SK-N-MC (cell line): ENCODE data around the gene TUBA4A.

Source experiments
- DNase-seq: peaks from one replicate; pipeline ENCODE4 v3.0.0-alpha.2; 2011; ENCODE audit warnings: low read depth, low spot score
- H3K27ac ChIP-seq: fragments of 200-600 bp; sonication (generic); 2 replicates; pipeline ENCODE4 v1.5.1; 2016; ENCODE audit warnings: mixed run types
- H3K36me3 ChIP-seq: fragments of 200-600 bp; sonication (generic); 2 replicates; pipeline ENCODE4 v1.6.1; 2017; ENCODE audit warnings: antibody characterized with exemption, low read length, mixed read lengths; ENCODE audit not compliant: insufficient read depth
- H3K4me3 ChIP-seq: fragments of 200-600 bp; sonication (generic); 2 replicates; pipeline ENCODE4 v1.5.1; 2016
- H3K9ac ChIP-seq: fragments of 200-600 bp; sonication (generic); 2 replicates; pipeline ENCODE4 v1.8.0; 2017; ENCODE audit warnings: mixed run types, mixed read lengths; ENCODE audit not compliant: insufficient read length
- H3K9me3 ChIP-seq: fragments of 200-600 bp; sonication (generic); 2 replicates; pipeline ENCODE4 v1.6.1; 2017; ENCODE audit warnings: low read depth, mild to moderate bottlenecking, antibody characterized with exemption, low read length, moderate library complexity, mixed read lengths
- EZH2 ChIP-seq: fragments of 200-600 bp; sonication (generic); IDR thresholded peaks from one replicate; pipeline ENCODE4 v1.6.1; 2017; ENCODE audit warnings: antibody characterized with exemption
- FOXP2 ChIP-seq: optimal IDR thresholded peaks from 2 replicates; pipeline ENCODE3; 2011; ENCODE audit warnings: mild to moderate bottlenecking, moderate library complexity; ENCODE audit not compliant: insufficient read depth; ENCODE audit errors: extremely low read length, control extremely low read depth
- POLR2AphosphoS5 ChIP-seq: IDR thresholded peaks from 2 replicates; pipeline ENCODE4 v1.6.1; 2012; ENCODE audit warnings: mild to moderate bottlenecking, low read depth, low read length, borderline replicate concordance

TUBA4A gene

DNA sequence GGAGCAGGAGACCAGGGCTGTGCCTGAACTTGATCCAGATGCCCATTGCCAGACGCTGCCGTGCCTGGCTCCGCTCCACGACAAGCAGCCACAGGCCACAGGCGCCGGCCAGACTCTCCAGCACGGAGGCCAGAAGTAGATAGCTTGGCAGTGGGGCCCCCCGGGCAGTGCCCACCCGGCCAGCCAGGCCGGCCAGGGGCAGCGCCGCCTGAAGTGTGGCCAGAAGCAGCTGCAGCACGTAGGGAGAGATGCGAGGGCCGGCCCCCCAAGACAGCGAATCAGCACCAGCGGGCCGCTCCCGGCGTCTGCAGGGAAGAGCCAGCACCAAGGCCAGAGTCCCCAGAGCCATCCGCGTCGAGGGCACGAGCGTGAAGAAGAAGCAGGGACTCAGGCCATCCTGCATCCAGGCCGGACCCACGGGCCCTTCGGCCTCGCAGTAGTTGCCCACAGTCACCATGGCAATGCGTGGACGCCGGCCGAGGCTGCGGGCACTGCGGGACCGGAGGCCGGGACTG lies 35.4 kb downstream of the TUBA4A start:
- H3K36me3 ChIP-seq = peaks cover 43% of the 10 kb centered on the region
- H3K9me3 ChIP-seq = no peaks in the 10 kb centered on the region
- H3K4me3 ChIP-seq = peak overlapping the region; percentile 90
- DNase-seq = no peak
- H3K9ac ChIP-seq = peak overlapping the region; percentile 83
- TF ChIP-seq EZH2 (no peak), POLR2AphosphoS5 (no peak), FOXP2 (no peak)
- H3K27ac ChIP-seq = peak overlapping the region; percentile 69

DNA sequence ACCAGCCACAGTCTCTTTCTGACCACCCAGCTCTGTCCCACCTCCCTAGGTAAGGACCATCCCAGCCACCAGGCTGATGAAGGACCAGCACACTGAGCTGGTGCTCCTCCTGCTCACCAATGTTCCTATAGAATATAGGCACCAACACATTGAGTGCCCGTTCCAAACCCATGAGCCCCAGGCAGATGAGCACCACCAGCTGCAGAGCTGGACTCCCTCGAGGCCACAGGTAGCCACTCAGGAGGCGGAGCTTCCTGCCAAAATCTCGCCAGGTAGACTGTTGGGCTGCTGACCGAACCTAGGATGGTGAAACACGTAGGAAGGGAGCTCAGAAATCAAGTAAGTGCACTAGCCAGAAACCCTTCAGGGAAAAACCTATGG lies 37.2 kb downstream of the TUBA4A start:
- H3K9ac ChIP-seq = no peak overlapping the region
- peak overlapping the region; percentile 42; the same call in 1 of the 2 replicates for H3K27ac ChIP-seq
- H3K4me3 ChIP-seq = no peak overlapping the region
- H3K36me3 ChIP-seq = peaks cover 51% of the 10 kb centered on the region
- no peak for DNase-seq
- no peaks in the 10 kb centered on the region for H3K9me3 ChIP-seq
- no peak for TF ChIP-seq POLR2AphosphoS5

DNA sequence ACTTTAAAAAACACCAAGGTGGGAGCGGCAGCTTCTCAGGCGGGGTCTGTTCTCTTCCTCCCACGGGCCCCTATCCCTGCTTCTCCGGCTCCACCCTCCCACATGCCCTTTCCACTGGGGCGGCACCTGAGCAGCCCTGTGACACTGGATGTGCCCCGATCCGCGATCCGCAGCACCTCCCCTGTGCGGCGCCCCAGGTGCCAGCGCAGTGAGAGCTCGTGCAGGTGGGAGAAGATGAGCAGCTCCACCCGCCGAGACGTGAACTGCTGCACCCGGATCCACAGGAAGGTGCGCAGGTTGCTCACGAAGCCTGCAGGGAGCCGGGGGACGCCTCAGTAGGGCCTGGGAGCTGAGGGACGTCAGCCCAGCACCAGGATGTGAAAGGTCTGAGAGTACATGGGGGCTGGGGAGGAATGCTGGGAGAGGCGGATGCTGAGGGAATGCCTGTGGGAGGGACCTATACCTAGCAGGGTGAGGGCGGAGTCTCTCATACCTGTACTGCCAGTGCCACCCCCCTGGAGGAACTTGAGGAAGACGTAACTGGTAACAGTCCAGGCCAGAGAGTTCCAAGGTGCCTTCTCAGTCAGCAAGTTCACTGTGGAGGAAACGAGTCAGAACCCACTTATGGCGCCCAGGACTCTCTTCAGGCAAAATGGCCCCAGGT lies 37.7 kb downstream of the TUBA4A start:
- H3K9me3 ChIP-seq = no peaks in the 10 kb centered on the region
- no peak overlapping the region for H3K9ac ChIP-seq
- no peak for TF ChIP-seq FOXP2
- TF ChIP-seq EZH2 = no peak
- no peak for TF ChIP-seq POLR2AphosphoS5
- peaks cover 55% of the 10 kb centered on the region for H3K36me3 ChIP-seq
- no peak overlapping the region for H3K27ac ChIP-seq
- DNase-seq = no peak
- H3K4me3 ChIP-seq = no peak overlapping the region

DNA sequence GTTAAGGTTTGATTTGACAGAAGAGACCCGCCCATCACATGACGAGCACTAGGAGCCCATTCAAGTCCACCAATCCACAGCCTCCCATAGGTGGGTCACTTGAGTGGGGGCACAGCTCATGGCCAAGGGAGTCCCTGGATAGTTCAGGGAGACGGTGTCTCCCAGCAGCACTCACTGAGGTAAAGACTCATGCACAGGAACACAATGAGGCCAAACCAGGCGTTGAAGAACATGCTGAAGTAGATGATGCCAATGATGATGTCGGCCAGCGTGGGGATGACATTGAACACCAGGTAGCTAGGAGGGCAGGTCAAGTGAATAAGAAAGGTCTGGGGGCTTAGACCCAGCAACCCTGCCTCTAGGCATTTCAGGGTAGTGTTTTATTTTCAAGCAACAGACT lies 38.9 kb downstream of the TUBA4A start:
- H3K9ac ChIP-seq = no peak overlapping the region
- no peak overlapping the region for H3K4me3 ChIP-seq
- TF ChIP-seq EZH2 = no peak
- TF ChIP-seq POLR2AphosphoS5 = no peak
- no peak for TF ChIP-seq FOXP2
- no peak overlapping the region for H3K27ac ChIP-seq
- DNase-seq = no peak
- H3K9me3 ChIP-seq = no peaks in the 10 kb centered on the region
- H3K36me3 ChIP-seq = peaks cover 68% of the 10 kb centered on the region

DNA sequence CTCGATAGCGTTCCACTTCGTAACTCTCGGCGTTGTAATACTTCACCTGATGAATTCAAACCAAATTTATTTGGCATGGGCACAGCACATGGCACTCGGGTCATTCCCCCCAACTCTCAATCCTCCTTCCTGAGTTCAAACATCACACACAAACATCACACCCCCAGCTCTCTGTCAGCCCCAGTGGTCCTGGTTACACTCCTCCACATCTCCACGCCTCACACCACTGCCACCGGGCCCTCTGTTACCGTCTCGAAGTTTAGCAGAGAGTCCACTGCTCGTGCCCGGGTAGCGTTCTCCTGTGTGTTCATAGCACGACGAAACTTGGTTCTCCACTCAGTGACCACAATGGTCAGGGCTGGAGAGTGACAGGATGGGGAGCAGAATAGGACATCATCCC lies 39.6 kb downstream of the TUBA4A start:
- Histone ChIP-seq H3K9ac (no peak overlapping the region), H3K36me3 (peaks cover 74% of the 10 kb centered on the region), H3K9me3 (no peaks in the 10 kb centered on the region), H3K4me3 (no peak overlapping the region), H3K27ac (no peak overlapping the region)
- no peak for DNase-seq
- no peak for TF ChIP-seq EZH2
- TF ChIP-seq FOXP2 = no peak
- no peak for TF ChIP-seq POLR2AphosphoS5

DNA sequence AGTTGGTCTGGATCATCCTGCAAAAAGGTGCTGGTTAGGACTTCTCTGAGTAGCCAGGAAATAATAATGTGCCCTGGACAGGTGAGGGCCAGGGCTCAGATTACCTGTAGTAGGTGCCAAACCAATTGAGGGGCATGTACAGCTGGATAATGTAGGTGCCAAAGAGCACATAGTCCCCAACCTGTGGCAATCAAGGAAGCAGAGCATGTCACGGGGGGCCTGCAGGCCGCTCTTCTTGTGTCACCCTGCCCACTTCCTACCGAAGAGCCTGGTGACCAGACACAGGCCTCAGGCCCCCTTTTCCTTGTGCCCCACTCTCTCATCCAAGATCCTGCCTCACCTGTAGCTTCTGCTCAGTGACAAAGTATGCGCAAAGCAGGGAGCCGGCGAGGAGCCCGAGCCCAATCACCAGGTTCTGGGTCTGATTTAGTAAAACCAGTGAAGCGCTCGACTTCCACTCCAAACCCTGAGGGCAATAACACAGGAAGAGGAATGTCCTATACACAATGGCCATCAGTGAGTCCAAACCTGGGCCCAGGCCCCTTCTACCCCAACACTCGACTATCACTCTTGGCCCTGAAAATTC lies 40.1 kb downstream of the TUBA4A start:
- Histone ChIP-seq H3K27ac (no peak overlapping the region), H3K4me3 (no peak overlapping the region), H3K9me3 (no peaks in the 10 kb centered on the region), H3K9ac (no peak overlapping the region), H3K36me3 (peaks cover 80% of the 10 kb centered on the region)
- no peak for DNase-seq
- TF ChIP-seq POLR2AphosphoS5 (peak; percentile 37; the same call in 1 of the 2 replicates), FOXP2 (no peak)

DNA sequence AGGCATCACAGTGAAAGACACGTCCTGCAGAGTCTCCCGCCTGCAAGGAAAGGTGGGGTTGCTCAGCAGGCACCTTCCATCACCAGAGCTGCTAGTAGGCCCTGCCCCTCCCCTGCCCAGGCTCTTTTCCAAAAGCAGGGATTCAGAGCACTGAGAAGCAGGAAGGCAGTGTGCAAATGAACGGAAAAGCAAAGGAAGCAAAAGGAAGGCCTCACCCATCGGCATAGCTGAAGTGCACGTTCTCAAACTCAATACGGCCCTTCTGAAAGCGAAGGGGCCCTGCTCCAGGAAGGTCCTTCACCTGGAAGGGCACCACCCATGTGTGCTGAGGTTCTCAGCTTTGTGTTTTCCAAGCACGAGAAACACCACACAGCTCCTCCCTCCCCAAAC lies 40.7 kb downstream of the TUBA4A start:
- TF ChIP-seq FOXP2 (no peak), EZH2 (no peak), POLR2AphosphoS5 (no peak)
- peaks cover 85% of the 10 kb centered on the region for H3K36me3 ChIP-seq

DNA sequence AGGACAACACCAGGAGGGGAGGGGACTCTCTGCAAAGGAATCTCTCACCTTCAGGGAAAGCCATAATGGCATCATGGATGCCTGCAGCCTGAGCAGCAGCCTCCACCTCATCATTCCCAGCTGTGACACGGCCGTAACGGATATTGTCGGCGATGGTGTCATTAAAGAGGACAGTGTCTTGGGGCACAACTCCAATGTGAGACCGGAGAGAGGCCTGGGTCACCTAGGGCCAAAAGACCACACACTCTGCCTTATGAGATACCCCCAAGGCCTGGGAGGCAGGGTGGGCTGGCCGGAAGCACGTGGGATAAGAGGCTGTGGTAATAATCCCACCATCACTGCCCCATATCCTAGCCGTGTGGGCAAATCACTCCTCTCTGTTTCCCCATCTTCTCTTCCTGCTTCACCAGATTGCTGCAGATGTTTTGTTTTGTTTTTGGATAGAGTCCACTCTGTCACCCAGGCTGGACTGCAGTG lies 42.8 kb downstream of the TUBA4A start:
- Histone ChIP-seq H3K9me3 (no peaks in the 10 kb centered on the region), H3K9ac (no peak overlapping the region), H3K36me3 (peaks cover 73% of the 10 kb centered on the region), H3K27ac (no peak overlapping the region), H3K4me3 (no peak overlapping the region)
- TF ChIP-seq POLR2AphosphoS5 (no peak), EZH2 (no peak), FOXP2 (no peak)
- DNase-seq = no peak

More for the DNA sequence above, 40.7 kb downstream of the TUBA4A start:
- no peak overlapping the region for H3K4me3 ChIP-seq
- H3K9me3 ChIP-seq = no peaks in the 10 kb centered on the region
- no peak overlapping the region for H3K9ac ChIP-seq
- H3K27ac ChIP-seq = no peak overlapping the region
- DNase-seq = no peak
